ENCODE data around the gene GRHL3.

DNA sequence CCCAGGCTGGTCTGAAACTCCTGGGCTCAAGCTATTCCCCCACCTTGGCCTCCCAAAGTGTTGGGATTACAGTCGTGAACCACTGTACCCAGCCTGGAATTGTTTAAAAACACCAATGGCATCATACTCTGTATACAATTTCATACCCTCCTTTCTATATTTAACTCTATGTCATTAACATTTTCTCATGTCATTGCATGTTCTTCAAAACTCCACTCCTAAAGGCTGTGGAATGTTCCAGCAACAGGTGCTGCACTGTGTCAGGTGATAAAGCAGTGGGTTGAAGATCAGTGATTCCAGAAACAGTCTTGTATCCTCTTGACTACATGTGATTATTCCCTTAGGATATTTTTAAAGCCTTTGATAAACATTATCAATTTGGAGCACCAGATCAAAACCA is 36.7 kb upstream of the GRHL3 start:
- TF ChIP-seq, protein P1, sequence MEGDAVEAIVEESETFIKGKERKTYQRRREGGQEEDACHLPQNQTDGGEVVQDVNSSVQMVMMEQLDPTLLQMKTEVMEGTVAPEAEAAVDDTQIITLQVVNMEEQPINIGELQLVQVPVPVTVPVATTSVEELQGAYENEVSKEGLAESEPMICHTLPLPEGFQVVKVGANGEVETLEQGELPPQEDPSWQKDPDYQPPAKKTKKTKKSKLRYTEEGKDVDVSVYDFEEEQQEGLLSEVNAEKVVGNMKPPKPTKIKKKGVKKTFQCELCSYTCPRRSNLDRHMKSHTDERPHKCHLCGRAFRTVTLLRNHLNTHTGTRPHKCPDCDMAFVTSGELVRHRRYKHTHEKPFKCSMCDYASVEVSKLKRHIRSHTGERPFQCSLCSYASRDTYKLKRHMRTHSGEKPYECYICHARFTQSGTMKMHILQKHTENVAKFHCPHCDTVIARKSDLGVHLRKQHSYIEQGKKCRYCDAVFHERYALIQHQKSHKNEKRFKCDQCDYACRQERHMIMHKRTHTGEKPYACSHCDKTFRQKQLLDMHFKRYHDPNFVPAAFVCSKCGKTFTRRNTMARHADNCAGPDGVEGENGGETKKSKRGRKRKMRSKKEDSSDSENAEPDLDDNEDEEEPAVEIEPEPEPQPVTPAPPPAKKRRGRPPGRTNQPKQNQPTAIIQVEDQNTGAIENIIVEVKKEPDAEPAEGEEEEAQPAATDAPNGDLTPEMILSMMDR (IDR thresholded peaks at IDR 0.05): no peak
- no peak for TF ChIP-seq POLR2A (IDR thresholded peaks at IDR 0.05)
- no peak for TF ChIP-seq EP300 (IDR thresholded peaks at IDR 0.05)
- TF ChIP-seq POLR2AphosphoS5 (IDR thresholded peaks at IDR 0.05): no peak
